Uterus (tissue), 2 donors: ENCODE data around the gene BTN3A1.
"Not testable (repeated sequence)": the region's sequence is repeated elsewhere in the genome, so short reads cannot be mapped to it uniquely, and the experiment has no call there.

Experiments used
- CTCF ChIP-seq, 4 experiments: fragments of 200-600 bp in 2 of 4; fragments of 450-650 bp in 2 of 4; sonication (generic) in 2 of 4; IDR thresholded peaks; one replicate each; pipeline ENCODE4 v1.5.1; 2016 to 2019; ENCODE audit warnings: antibody characterized with exemption in 4 of 4, mild to moderate bottlenecking in 2 of 4, moderate library complexity in 1 of 4
- POLR2A ChIP-seq, 2 donors: fragments of 450-650 bp; IDR thresholded peaks; one replicate each; pipeline ENCODE4 v1.6.1; 2016; ENCODE audit warnings: antibody characterized with exemption in 2 of 2, mild to moderate bottlenecking in 1 of 2, moderate library complexity in 1 of 2

GRCh38 chr6:26433680-26434079 lies 31.6 kb downstream of the BTN3A1 start:
- not testable (repeated sequence) for TF ChIP-seq CTCF, POLR2A (IDR thresholded peaks at IDR 0.05)
